H1 (cell line): ENCODE results near the gene PPP1R18. TPM values are rescaled to one million over a fixed set of nuclear protein-coding genes. Genes with fewer than 3 reads are reported as not detected.

Experiments
- CTCF ChIA-PET: fragments of 300-600 bp; sonication (Branson Sonifier 250); formaldehyde crosslinking; loops from one replicate; lab custom pipeline; 2021; ENCODE audit not compliant: partially characterized antibody; lab: Charles Lee
- POLR2A ChIA-PET: fragments of 300-600 bp; sonication (Branson Sonifier 250); formaldehyde crosslinking; loops from one replicate; lab custom pipeline; 2021; ENCODE audit warnings: inconsistent platforms; ENCODE audit not compliant: partially characterized antibody; lab: Charles Lee
- DNase-seq, 2 experiments: peaks; one replicate each; pipeline versions ENCODE4 v3.0.0 to v3.0.0-alpha.2; 2010 to 2022; ENCODE audit warnings: low spot score in 2 of 2, low read depth in 1 of 2, mixed read lengths in 1 of 2
- FAIRE-seq: peaks from 2 replicates; lab custom pipeline; 2011; peaks lifted over from hg19 to GRCh38; lab: Jason Lieb, UNC
- H2AFZ ChIP-seq: 2 replicates; pipeline ENCODE4 v1.8.1; 2012; ENCODE audit warnings: low read length, inconsistent platforms
- H2AK5ac ChIP-seq: 2 replicates; pipeline ENCODE4 v1.6.1; 2013; ENCODE audit warnings: low read depth, low read length
- H2BK120ac ChIP-seq: replicated peaks from 2 replicates; pipeline ENCODE3; 2013; ENCODE audit warnings: low read depth, low read length, inconsistent platforms
- H2BK12ac ChIP-seq: 2 replicates; pipeline ENCODE4 v1.6.1; 2013; ENCODE audit warnings: low read depth, low read length
- H2BK15ac ChIP-seq: 2 replicates; pipeline ENCODE4 v1.6.1; 2013; ENCODE audit warnings: low read length
- H2BK20ac ChIP-seq: 2 replicates; pipeline ENCODE4 v1.6.1; 2013; ENCODE audit warnings: low read length
- H2BK5ac ChIP-seq: 2 replicates; pipeline ENCODE4 v1.6.1; 2013; ENCODE audit warnings: low read depth, low read length
- H3K14ac ChIP-seq: 2 replicates; pipeline ENCODE4 v1.6.1; 2013; ENCODE audit warnings: inconsistent platforms; ENCODE audit not compliant: insufficient read length
- H3K18ac ChIP-seq: 2 replicates; pipeline ENCODE4 v1.6.1; 2013; ENCODE audit warnings: low read length; ENCODE audit errors: extremely low read depth
- H3K23ac ChIP-seq: 2 replicates; pipeline ENCODE4 v1.6.1; 2013; ENCODE audit warnings: inconsistent platforms; ENCODE audit not compliant: insufficient read length
- H3K23me2 ChIP-seq: 2 replicates; pipeline ENCODE4 v1.6.1; 2013; ENCODE audit warnings: low read depth, low read length
- H3K27ac ChIP-seq: 2 replicates; pipeline ENCODE4 v1.6.1; 2011; ENCODE audit warnings: low read depth, low read length, inconsistent platforms
- H3K27me3 ChIP-seq, 4 experiments: replicated peaks in 1 of 4; 1 replicate in 1 of 4; 2 replicates in 3 of 4; pipeline versions ENCODE4 v1.6.1 to v1.8.1; 2011 to 2013; ENCODE audit warnings: low read length in 3 of 4, mild to moderate bottlenecking in 3 of 4, inconsistent platforms in 2 of 4, mixed read lengths in 2 of 4, moderate library complexity in 1 of 4; ENCODE audit not compliant: control insufficient read depth in 3 of 4, insufficient read depth in 3 of 4; ENCODE audit errors: extremely low read depth in 1 of 4
- H3K36me3 ChIP-seq, 4 experiments: 2 replicates each; pipeline versions ENCODE4 v1.6.1 to v1.8.1; 2011 to 2013; ENCODE audit warnings: mild to moderate bottlenecking in 4 of 4, low read length in 3 of 4, moderate library complexity in 2 of 4, control low read depth in 1 of 4, inconsistent platforms in 1 of 4; ENCODE audit not compliant: insufficient read depth in 4 of 4, control insufficient read depth in 2 of 4
- H3K4ac ChIP-seq: replicated peaks from 2 replicates; pipeline ENCODE3; 2013; ENCODE audit warnings: low read length, low read depth, mixed read lengths, inconsistent platforms; ENCODE audit not compliant: insufficient read length
- H3K4me1 ChIP-seq, 4 experiments: replicated peaks in 1 of 4; 1 replicate in 1 of 4; 2 replicates in 3 of 4; pipeline versions ENCODE4 v1.6.1 to v1.8.1; 2011 to 2013; ENCODE audit warnings: low read length in 3 of 4, inconsistent platforms in 2 of 4, mixed read lengths in 1 of 4; ENCODE audit not compliant: insufficient read depth in 4 of 4, control insufficient read depth in 3 of 4
- H3K4me2 ChIP-seq, 2 experiments: 2 replicates each; pipeline versions ENCODE4 v1.6.1 to v1.8.1; 2011 to 2013; ENCODE audit warnings: low read depth in 2 of 2, low read length in 2 of 2, control low read depth in 1 of 2, inconsistent platforms in 1 of 2, mild to moderate bottlenecking in 1 of 2; ENCODE audit not compliant: insufficient read depth in 1 of 2
- H3K4me3 ChIP-seq, 4 experiments: fragments of 200-600, 300-600 bp in 1 of 4; sonication (generic), shearing (Covaris generic), sonication (Bioruptor Twin) in 1 of 4; 2 replicates each; pipeline versions ENCODE4 v1.5.1 to v1.8.1; 2011 to 2016; ENCODE audit warnings: low read length in 4 of 4, low read depth in 3 of 4, control low read depth in 2 of 4, inconsistent platforms in 2 of 4, mild to moderate bottlenecking in 2 of 4, mixed read lengths in 1 of 4, moderate library complexity in 1 of 4; ENCODE audit not compliant: insufficient read depth in 2 of 4; ENCODE audit errors: extremely low read depth in 1 of 4
- H3K56ac ChIP-seq: replicated peaks from 2 replicates; pipeline ENCODE3; 2013; ENCODE audit warnings: low read depth, mild to moderate bottlenecking, mixed read lengths, low read length, inconsistent platforms; ENCODE audit not compliant: insufficient read length
- H3K79me1 ChIP-seq: 2 replicates; pipeline ENCODE4 v1.6.1; 2013; ENCODE audit warnings: low read depth, low read length, control low read depth
- H3K79me2 ChIP-seq, 2 experiments: 2 replicates each; pipeline versions ENCODE4 v1.6.1 to v1.8.1; 2012 to 2013; ENCODE audit warnings: low read length in 2 of 2, mild to moderate bottlenecking in 2 of 2, inconsistent platforms in 1 of 2; ENCODE audit not compliant: insufficient read depth in 2 of 2, control insufficient read depth in 1 of 2
- H3K9ac ChIP-seq, 4 experiments: replicated peaks in 1 of 4; 1 replicate in 1 of 4; 2 replicates in 3 of 4; pipeline versions ENCODE4 v1.6.1 to v1.8.1; 2011 to 2013; ENCODE audit warnings: low read depth in 3 of 4, low read length in 3 of 4, control low read depth in 2 of 4, mild to moderate bottlenecking in 2 of 4, moderate library complexity in 2 of 4, inconsistent platforms in 1 of 4; ENCODE audit errors: extremely low read depth in 1 of 4
- H3K9me3 ChIP-seq, 2 experiments: 2 replicates each; pipeline versions ENCODE4 v1.6.1 to v1.8.1; 2012 to 2013; ENCODE audit warnings: mild to moderate bottlenecking in 2 of 2, moderate library complexity in 2 of 2, control low read depth in 1 of 2, inconsistent platforms in 1 of 2, low read depth in 1 of 2, low read length in 1 of 2, mixed read lengths in 1 of 2; ENCODE audit not compliant: insufficient read depth in 2 of 2
- H4K20me1 ChIP-seq, 2 experiments: replicated peaks in 1 of 2; 2 replicates each; pipeline versions ENCODE3 to v1.8.1; 2011 to 2013; ENCODE audit warnings: inconsistent platforms in 2 of 2, low read length in 2 of 2, mild to moderate bottlenecking in 1 of 2; ENCODE audit not compliant: insufficient read depth in 2 of 2, control insufficient read depth in 1 of 2
- H4K5ac ChIP-seq: 2 replicates; pipeline ENCODE4 v1.6.1; 2013; ENCODE audit warnings: low read length, low read depth, mixed read lengths, inconsistent platforms; ENCODE audit not compliant: insufficient read length
- H4K8ac ChIP-seq: 2 replicates; pipeline ENCODE4 v1.8.0; 2013; ENCODE audit warnings: mild to moderate bottlenecking, moderate library complexity, low read length, inconsistent platforms; ENCODE audit not compliant: insufficient read depth; ENCODE audit errors: extremely low read depth
- H4K91ac ChIP-seq: replicated peaks from 2 replicates; pipeline ENCODE3; 2013; ENCODE audit warnings: low read length, mixed read lengths, inconsistent platforms; ENCODE audit not compliant: insufficient read length
- CTCF ChIP-seq, 3 experiments: IDR thresholded peaks; 1 replicate in 2 of 3; 2 replicates in 1 of 3; pipeline versions ENCODE4 v1.5.1 to v1.6.1; 2011; ENCODE audit warnings: low read length in 3 of 3, mild to moderate bottlenecking in 3 of 3, inconsistent platforms in 2 of 3, low read depth in 1 of 3, moderate library complexity in 1 of 3; ENCODE audit not compliant: insufficient read depth in 1 of 3; ENCODE audit errors: control extremely low read depth in 1 of 3
- EGR1 ChIP-seq: IDR thresholded peaks from 2 replicates; pipeline ENCODE4 v1.6.1; 2011; ENCODE audit warnings: low read depth, low read length, borderline replicate concordance
- FOSL1 ChIP-seq: IDR thresholded peaks from 2 replicates; pipeline ENCODE4 v1.6.1; 2011; ENCODE audit warnings: mild to moderate bottlenecking, low read depth, low read length, moderate library complexity; ENCODE audit not compliant: insufficient read depth
- JUN ChIP-seq: IDR thresholded peaks from 2 replicates; pipeline ENCODE4 v1.6.1; 2011; ENCODE audit warnings: low read depth, mild to moderate bottlenecking, improper control_type of control experiment, low read length
- KDM4A ChIP-seq: IDR thresholded peaks from one replicate; pipeline ENCODE4 v1.7.1; 2012; ENCODE audit warnings: low read depth, mild to moderate bottlenecking, moderate library complexity, low read length, inconsistent platforms; ENCODE audit not compliant: severe bottlenecking
- NRF1 ChIP-seq: IDR thresholded peaks from 2 replicates; pipeline ENCODE4 v1.6.1; 2011; ENCODE audit warnings: mild to moderate bottlenecking, low read depth, low read length, improper control_type of control experiment
- PHF8 ChIP-seq: fragments of 200-600 bp; sonication (generic); conservative IDR thresholded peaks from 2 replicates; pipeline ENCODE4 v1.7.1; 2012; ENCODE audit warnings: low read depth, mild to moderate bottlenecking, inconsistent platforms, low read length, moderate library complexity
- RAD21 ChIP-seq, 2 experiments: IDR thresholded peaks in 1 of 2; conservative IDR thresholded peaks in 1 of 2; 2 replicates each; pipeline ENCODE4 v1.6.1; 2011; ENCODE audit warnings: low read depth in 2 of 2, low read length in 2 of 2, improper control_type of control experiment in 1 of 2, inconsistent platforms in 1 of 2, mild to moderate bottlenecking in 1 of 2, moderate library complexity in 1 of 2
- SRF ChIP-seq: IDR thresholded peaks from 2 replicates; pipeline ENCODE4 v1.6.1; 2011; ENCODE audit warnings: mild to moderate bottlenecking, low read depth, low read length, moderate library complexity
- WGBS, 2 experiments: shearing (Covaris generic) in 1 of 2; methylation state at CpG; one replicate each; pipeline versions ENCODE4 v1.1.6 to v1.1.7; 2013 to 2015; ENCODE audit warnings: low lambda C conversion rate in 2 of 2, mixed read lengths in 2 of 2, inconsistent platforms in 1 of 2, low coverage in 1 of 2, missing lambda C conversion rate in 1 of 2; ENCODE audit not compliant: insufficient replicate concordance in 2 of 2, insufficient coverage in 1 of 2, insufficient read length in 1 of 2; ENCODE audit errors: extremely low coverage in 1 of 2, missing lambda C conversion rate in 1 of 2; 5-methylcytosine and 5-hydroxymethylcytosine counted together
- polyA plus RNA-seq, 7 experiments: library from polyadenylated mRNA; depleted of rRNA in 3 of 7; stranded (reverse) in 5 of 7; unstranded in 2 of 7; fragments of >200 nt in 5 of 7; fragments of 200-250 nt in 2 of 7; gene quantifications; 1 replicate in 5 of 7; 2 replicates in 1 of 7; 4 replicates in 1 of 7; pipeline versions ENCODE4 v1.2.1 to v1.2.3, GENCODE V29; 2011 to 2013; ENCODE audit warnings: missing spikeins in 2 of 7, mixed read lengths in 2 of 7
- total RNA-seq: library from RNA; stranded (reverse); fragmentation: NEBNext Ultra II Directional; extraction: Animal tissue kit (Norgen Biotek cat#: 25700); gene quantifications from 2 replicates; pipeline ENCODE4 v1.2.1, GENCODE V29; 2021

Gene PPP1R18
- total and polyA plus RNA-seq, 2 of the 8 experiments (the other 6 are each of a cell fraction or from before 2014, with no cell fraction given), result 25.1 to 29.1 TPM

GRCh38 chr6:30689985-30690384, 3.5 kb upstream of the PPP1R18 start:
- no peaks in the 10 kb centered on the region for H3K27me3 ChIP-seq
- FAIRE-seq, result no peak
- H3K4me2 ChIP-seq, result peak overlapping the region; percentile 82 to 94
- H2BK15ac ChIP-seq, result peak overlapping the region; percentile 10; the same call in 1 of the 2 replicates
- H4K5ac ChIP-seq, result peak overlapping the region; percentile 42
- peak overlapping the region; percentile 29 for H4K91ac ChIP-seq
- no peak overlapping the region; the same call in 1 of the 2 replicates for H3K27ac ChIP-seq
- H3K14ac ChIP-seq, result no peak overlapping the region
- no peak overlapping the region for H2AFZ ChIP-seq
- no peak overlapping the region for H2BK120ac ChIP-seq
- H3K9me3 ChIP-seq, result no peaks in the 10 kb centered on the region
- peak overlapping the region; percentile 63 for H3K4ac ChIP-seq
- DNase-seq, result no peak
- H2BK12ac ChIP-seq, result peak overlapping the region; percentile 89; the same call in 1 of the 2 replicates
- H3K23me2 ChIP-seq, result peaks cover 13% of the 10 kb centered on the region
- peaks cover 0 to 1% of the 10 kb centered on the region in 2 experiments for H4K20me1 ChIP-seq
- ChIA-PET CTCF (interaction anchor here (0.5 to 3.7 kb wide), 8 partner anchors 11 to 393 kb away, joined by 3 to 28 read pairs (median 6); partner anchors contain the start of gene MDC1), POLR2A (interaction anchor here (1.2 to 26.7 kb wide), 8 partner anchors 9 to 79 kb away, joined by 3 to 732 read pairs (median 6); partner anchors contain the start of genes FLOT1, IER3, MDC1 and MRPS18B)
- peak overlapping the region in 3 of 4 experiments; percentile 46 to 87 (median 58); a peak in 5 of 7 replicates for H3K9ac ChIP-seq
- no peak overlapping the region; the same call in 1 of the 2 replicates for H2BK5ac ChIP-seq
- H3K18ac ChIP-seq, result no peak overlapping the region
- H3K4me1 ChIP-seq, result peaks cover 0 to 28% (median 18%) of the 10 kb centered on the region in 4 experiments; a peak in 6 of 7 replicates
- H3K23ac ChIP-seq, result no peak overlapping the region
- no peaks in the 10 kb centered on the region; a peak in 1 of 8 replicates for H3K36me3 ChIP-seq
- peaks cover 0 to 9% of the 10 kb centered on the region in 2 experiments; a peak in 3 of 4 replicates for H3K79me2 ChIP-seq
- peak overlapping the region; percentile 69; the same call in 1 of the 2 replicates for H2AK5ac ChIP-seq
- 0 out of 2 replicates have a peak overlapping the region, but pooled peaks have one; percentile 15 for H2BK20ac ChIP-seq
- H3K79me1 ChIP-seq, result peaks cover 4% of the 10 kb centered on the region; the same call in 1 of the 2 replicates
- no peak overlapping the region for H4K8ac ChIP-seq
- WGBS, 2 experiments, result 82% methylated on average over 4 of the region's 4 CpGs; no CpG with 5 or more reads in 1 of the 2 experiments
- H3K56ac ChIP-seq, result no peak overlapping the region
- H3K4me3 ChIP-seq, result peak overlapping the region; percentile 86 to 92 (median 88)
- TF ChIP-seq RAD21 (IDR thresholded peaks at IDR 0.05 in 1 of 2, conservative IDR thresholded peaks at IDR 0.05 in 1 of 2; ENCODE audit: low read depth in 2 of 2, low read length in 2 of 2), result no peak
- no peak for TF ChIP-seq CTCF (IDR thresholded peaks at IDR 0.05; ENCODE audit: control extremely low read depth in 1 of 3, insufficient read depth in 1 of 3, low read depth in 1 of 3, low read length in 3 of 3)
- no peak for TF ChIP-seq PHF8
- TF ChIP-seq EGR1, result no peak
- TF ChIP-seq JUN, result no peak
- no peak for TF ChIP-seq KDM4A
- TF ChIP-seq NRF1, result no peak
- no peak for TF ChIP-seq FOSL1
- no peak for TF ChIP-seq SRF
